Activated CD8-positive, alpha-beta memory T cell treated with anti-CD3 and anti-CD28 coated beads for 48 hours (primary cell): Measurements from ENCODE around the gene SLC38A4.

Experiments used
- DNase-seq, 3 experiments: peaks; one replicate each; pipeline ENCODE4 v3.0.0-alpha.2; 2020; ENCODE audit warnings: low read depth in 2 of 3, low spot score in 2 of 3

The SLC38A4 gene

GRCh38 chr12:46717868-46718267, 107.9 kb downstream of the SLC38A4 start:
- no peak for DNase-seq

GRCh38 chr12:46717159-46717558, 108.6 kb downstream of the SLC38A4 start:
- DNase-seq: no peak
